HG03066 (cell line): ENCODE data around the gene IL26.
"Not testable (repeated sequence)": the region's sequence is repeated elsewhere in the genome, so short reads cannot be mapped to it uniquely, and the experiment has no call there.

ENCODE experiments used
- ATAC-seq: cut with Tn5 transposase; IDR thresholded peaks from one replicate; pipeline ENCODE4 v1.9.1; 2021; ENCODE audit warnings: low read depth; ENCODE audit not compliant: unreplicated experiment

The IL26 gene

GRCh38 chr12:68203460-68203875 lies 22.1 kb downstream of the IL26 start:
- no peak for ATAC-seq

GRCh38 chr12:68200854-68201253 lies 24.8 kb downstream of the IL26 start:
- ATAC-seq: no peak

- ATAC-seq: no peak
Measured at GRCh38 chr12:68199127-68199526, 26.5 kb downstream of the IL26 start.

- ATAC-seq: no peak
Measured at GRCh38 chr12:68198507-68199086, 27.0 kb downstream of the IL26 start.

- ATAC-seq: no peak
Measured at GRCh38 chr12:68190301-68190700, 35.3 kb downstream of the IL26 start.

GRCh38 chr12:68189821-68190242 lies 35.8 kb downstream of the IL26 start:
- no peak for ATAC-seq

- ATAC-seq: no peak
Measured at GRCh38 chr12:68185598-68185997, 40.0 kb downstream of the IL26 start.

GRCh38 chr12:68180792-68181744 lies 44.5 kb downstream of the IL26 start:
- no peak for ATAC-seq

GRCh38 chr12:68178774-68179439 lies 46.7 kb downstream of the IL26 start:
- ATAC-seq: no peak

GRCh38 chr12:68178184-68178583 lies 47.4 kb downstream of the IL26 start:
- no peak for ATAC-seq

GRCh38 chr12:68177562-68177961 lies 48.0 kb downstream of the IL26 start:
- no peak for ATAC-seq

GRCh38 chr12:68176257-68176656 lies 49.4 kb downstream of the IL26 start:
- ATAC-seq: no peak

- ATAC-seq: peak; percentile 85
Measured at GRCh38 chr12:68175557-68176061, 50.0 kb downstream of the IL26 start.

- not testable (repeated sequence) for ATAC-seq
Measured at GRCh38 chr12:68174761-68175160, 50.8 kb downstream of the IL26 start.

GRCh38 chr12:68173792-68174191 lies 51.8 kb downstream of the IL26 start:
- no peak for ATAC-seq

- no peak for ATAC-seq
Measured at GRCh38 chr12:68170726-68171125, 54.9 kb downstream of the IL26 start.

GRCh38 chr12:68169213-68169889 lies 56.3 kb downstream of the IL26 start:
- no peak for ATAC-seq

- no peak for ATAC-seq
Measured at GRCh38 chr12:68166317-68166831, 59.2 kb downstream of the IL26 start.

GRCh38 chr12:68163560-68164081 lies 62.0 kb downstream of the IL26 start:
- ATAC-seq: peak; percentile 69

- no peak for ATAC-seq
Measured at GRCh38 chr12:68162374-68162773, 63.2 kb downstream of the IL26 start.
